Inferior parietal cortex (tissue), 1 donor: ENCODE data around the gene FABP1.

Experiments
- DNase-seq: peaks from one replicate; pipeline ENCODE4 v3.0.0-alpha.2; 2016; ENCODE audit errors: extremely low spot score

FABP1 gene

GRCh38 chr2:88115825-88116518 lies 11.9 kb downstream of the FABP1 start:
- DNase-seq = no peak

GRCh38 chr2:88114889-88115288 lies 13.0 kb downstream of the FABP1 start:
- no peak for DNase-seq

GRCh38 chr2:88113069-88113468 lies 14.8 kb downstream of the FABP1 start:
- DNase-seq = no peak

GRCh38 chr2:88110830-88111229 lies 17.0 kb downstream of the FABP1 start:
- no peak for DNase-seq

GRCh38 chr2:88108796-88109195 lies 19.1 kb downstream of the FABP1 start:
- no peak for DNase-seq

GRCh38 chr2:88100489-88100858 lies 27.4 kb downstream of the FABP1 start:
- DNase-seq = no peak

GRCh38 chr2:88099798-88100488 lies 27.9 kb downstream of the FABP1 start:
- DNase-seq = no peak

GRCh38 chr2:88098558-88098900 lies 29.3 kb downstream of the FABP1 start:
- DNase-seq = no peak

GRCh38 chr2:88097891-88098557 lies 29.8 kb downstream of the FABP1 start:
- DNase-seq = no peak

- no peak for DNase-seq
These were observed 30.7 kb downstream of the FABP1 start for GRCh38 chr2:88097192-88097591.

- no peak for DNase-seq
These were observed 31.2 kb downstream of the FABP1 start for GRCh38 chr2:88096708-88097107.

- no peak for DNase-seq
These were observed 32.8 kb downstream of the FABP1 start for GRCh38 chr2:88095022-88095421.

GRCh38 chr2:88092773-88093172 lies 35.1 kb downstream of the FABP1 start:
- no peak for DNase-seq

- no peak for DNase-seq
These were observed 35.9 kb downstream of the FABP1 start for GRCh38 chr2:88091943-88092342.

GRCh38 chr2:88090446-88091283 lies 37.2 kb downstream of the FABP1 start:
- DNase-seq = peak; percentile 36

GRCh38 chr2:88088999-88089398 lies 38.9 kb downstream of the FABP1 start:
- DNase-seq = no peak

GRCh38 chr2:88087763-88088162 lies 40.1 kb downstream of the FABP1 start:
- no peak for DNase-seq

- no peak for DNase-seq
These were observed 40.8 kb downstream of the FABP1 start for GRCh38 chr2:88087073-88087472.

- no peak for DNase-seq
These were observed 41.5 kb downstream of the FABP1 start for GRCh38 chr2:88086401-88086800.

- peak; percentile 20 for DNase-seq
These were observed 42.3 kb downstream of the FABP1 start for GRCh38 chr2:88085602-88086001.

- no peak for DNase-seq
These were observed 42.8 kb downstream of the FABP1 start for GRCh38 chr2:88085099-88085498.

- DNase-seq = peak; percentile 89
These were observed 45.1 kb downstream of the FABP1 start for GRCh38 chr2:88082781-88083180.
